Esophagus squamous epithelium (tissue), 4 donors: Measurements from ENCODE around the gene THUMPD2.

Experiments
- CTCF ChIP-seq, 6 experiments: fragments of 450-650 bp in 4 of 6; fragments of 200-600 bp in 2 of 6; sonication (generic) in 2 of 6; IDR thresholded peaks; one replicate each; pipeline ENCODE4 v1.5.1; 2016 to 2019; ENCODE audit warnings: antibody characterized with exemption in 6 of 6, mild to moderate bottlenecking in 4 of 6, moderate library complexity in 4 of 6
- POLR2A ChIP-seq, 4 donors: fragments of 450-650 bp; IDR thresholded peaks; one replicate each; pipeline ENCODE4 v1.6.1; 2017; ENCODE audit warnings: antibody characterized with exemption in 4 of 4, mild to moderate bottlenecking in 4 of 4, moderate library complexity in 3 of 4

DNA sequence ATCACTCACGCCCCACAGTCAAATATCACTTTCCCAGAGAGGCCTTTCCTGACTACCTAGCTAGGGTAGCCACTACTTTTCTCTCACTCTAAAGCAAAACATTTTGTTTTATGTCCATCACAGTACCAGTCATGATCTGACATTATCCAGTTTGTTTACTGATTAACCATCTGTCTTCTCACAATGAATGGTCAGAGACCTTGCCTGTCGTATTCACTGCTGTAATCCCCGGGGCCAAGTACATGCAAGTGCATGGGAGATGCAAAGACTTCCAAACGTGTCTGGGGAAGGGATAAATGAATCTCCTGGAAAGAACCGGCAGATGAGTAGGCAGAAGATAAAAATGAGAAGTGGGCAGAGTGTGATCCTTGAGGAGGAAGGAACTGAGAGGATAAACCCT lies 39.7 kb downstream of the THUMPD2 start:
- TF ChIP-seq CTCF (IDR thresholded peaks at IDR 0.05) = no peak
- TF ChIP-seq POLR2A (IDR thresholded peaks at IDR 0.05) = no peak
